Measurements from ENCODE around the gene TMEM132A. TPM values are rescaled to one million over a fixed set of nuclear protein-coding genes. Genes with fewer than 3 reads are reported as not detected.

The TMEM132A gene
- polyA plus RNA-seq, 1 experiment: 17.9 TPM

DNA sequence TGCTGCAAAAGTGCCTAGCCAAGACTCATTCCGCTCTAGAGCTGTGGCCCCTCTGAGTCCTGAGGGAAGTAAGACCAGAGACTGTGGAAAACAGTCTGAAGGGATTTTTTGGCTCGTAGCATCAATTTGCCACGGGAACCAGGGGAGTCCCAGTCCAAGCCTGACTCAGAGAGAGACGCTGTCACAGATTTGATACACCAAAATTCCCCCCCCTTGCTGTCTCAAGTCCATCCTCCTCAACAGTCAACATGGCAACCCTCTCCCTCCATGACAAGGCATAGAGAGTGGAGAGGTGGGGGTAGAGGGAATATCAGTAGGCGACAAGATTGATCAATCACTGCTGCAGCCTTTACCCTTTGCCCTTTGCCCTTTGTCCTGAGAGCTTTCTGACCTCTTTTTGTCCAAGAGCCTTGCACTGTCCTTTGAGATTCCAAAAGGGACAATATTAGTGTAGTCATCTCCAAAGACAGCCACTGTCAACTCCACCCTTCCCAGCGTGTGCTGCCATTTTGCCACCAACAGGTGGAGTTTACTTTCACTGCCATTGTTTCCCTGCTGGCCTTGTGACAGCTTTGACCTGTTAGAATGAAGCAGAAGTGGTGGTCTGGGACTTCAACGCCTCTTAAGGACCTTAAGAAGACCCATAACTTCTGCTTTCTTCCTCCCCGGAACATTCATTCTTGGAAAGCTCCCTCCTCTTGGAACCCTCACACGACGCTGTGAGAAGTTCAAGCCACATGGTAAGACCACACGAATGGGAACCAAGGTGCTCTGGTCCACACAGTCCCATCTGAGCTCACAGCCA, 20.4 kb downstream of the TMEM132A start:
- DNase-seq (ENCODE audit: low read depth): no peak
- ChIA-PET CTCF (interaction anchor here (1.2 kb wide), 1 partner anchor 113 kb away, joined by 3 read pairs; no protein-coding TSS in a partner anchor), POLR2A (no interaction called here)
- Histone ChIP-seq H3K27me3 (ENCODE audit: control insufficient read depth, insufficient read depth, low read length) (no peaks in the 10 kb centered on the region), H3K36me3 (ENCODE audit: control insufficient read depth, insufficient read depth, low read length) (peaks cover 10% of the 10 kb centered on the region; the same call in 1 of the 2 replicates), H3K4me3 (ENCODE audit: low read depth, low read length) (no peak overlapping the region)
- TF ChIP-seq, protein P1, sequence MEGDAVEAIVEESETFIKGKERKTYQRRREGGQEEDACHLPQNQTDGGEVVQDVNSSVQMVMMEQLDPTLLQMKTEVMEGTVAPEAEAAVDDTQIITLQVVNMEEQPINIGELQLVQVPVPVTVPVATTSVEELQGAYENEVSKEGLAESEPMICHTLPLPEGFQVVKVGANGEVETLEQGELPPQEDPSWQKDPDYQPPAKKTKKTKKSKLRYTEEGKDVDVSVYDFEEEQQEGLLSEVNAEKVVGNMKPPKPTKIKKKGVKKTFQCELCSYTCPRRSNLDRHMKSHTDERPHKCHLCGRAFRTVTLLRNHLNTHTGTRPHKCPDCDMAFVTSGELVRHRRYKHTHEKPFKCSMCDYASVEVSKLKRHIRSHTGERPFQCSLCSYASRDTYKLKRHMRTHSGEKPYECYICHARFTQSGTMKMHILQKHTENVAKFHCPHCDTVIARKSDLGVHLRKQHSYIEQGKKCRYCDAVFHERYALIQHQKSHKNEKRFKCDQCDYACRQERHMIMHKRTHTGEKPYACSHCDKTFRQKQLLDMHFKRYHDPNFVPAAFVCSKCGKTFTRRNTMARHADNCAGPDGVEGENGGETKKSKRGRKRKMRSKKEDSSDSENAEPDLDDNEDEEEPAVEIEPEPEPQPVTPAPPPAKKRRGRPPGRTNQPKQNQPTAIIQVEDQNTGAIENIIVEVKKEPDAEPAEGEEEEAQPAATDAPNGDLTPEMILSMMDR (IDR thresholded peaks at IDR 0.05; ENCODE audit: insufficient read depth, low read depth, low read length): peak; percentile 25; the same call in 1 of the 2 replicates

GRCh38 chr11:60945295-60945667, 21.0 kb downstream of the TMEM132A start:
- TF ChIP-seq, protein P1 (IDR thresholded peaks at IDR 0.05; ENCODE audit: insufficient read depth, low read depth, low read length): no peak
- ChIA-PET POLR2A (interaction anchor here (0.5 kb wide), 1 partner anchor 17 kb away, joined by 4 read pairs; no protein-coding TSS in a partner anchor), CTCF (interaction anchor here (1.2 kb wide), 1 partner anchor 114 kb away, joined by 3 read pairs; no protein-coding TSS in a partner anchor)
- peaks cover 1% of the 10 kb centered on the region; the same call in 1 of the 2 replicates for H3K27me3 ChIP-seq (ENCODE audit: control insufficient read depth, insufficient read depth, low read length)
- no peak overlapping the region for H3K4me3 ChIP-seq (ENCODE audit: low read depth, low read length)
- peaks cover 10% of the 10 kb centered on the region; the same call in 1 of the 2 replicates for H3K36me3 ChIP-seq (ENCODE audit: control insufficient read depth, insufficient read depth, low read length)
- no peak for DNase-seq (ENCODE audit: low read depth)

GRCh38 chr11:60946601-60947264, 22.5 kb downstream of the TMEM132A start:
- ChIA-PET CTCF (no interaction called here), POLR2A (no interaction called here)
- Histone ChIP-seq H3K36me3 (ENCODE audit: control insufficient read depth, insufficient read depth, low read length) (peaks cover 7% of the 10 kb centered on the region; the same call in 1 of the 2 replicates), H3K4me3 (ENCODE audit: low read depth, low read length) (no peak overlapping the region), H3K27me3 (ENCODE audit: control insufficient read depth, insufficient read depth, low read length) (peaks cover 1% of the 10 kb centered on the region; the same call in 1 of the 2 replicates)
- TF ChIP-seq, protein P1 (IDR thresholded peaks at IDR 0.05; ENCODE audit: insufficient read depth, low read depth, low read length): no peak
- DNase-seq (ENCODE audit: low read depth): no peak

- CTCF ChIA-PET: interaction anchor here (0.8 to 1.9 kb wide), 3 partner anchors 24 to 117 kb away, joined by 3 to 5 read pairs (median 4); partner anchors contain the start of gene CD6
- TF ChIP-seq, protein P1 (IDR thresholded peaks at IDR 0.05; ENCODE audit: insufficient read depth, low read depth, low read length): no peak
- Histone ChIP-seq H3K4me3 (ENCODE audit: low read depth, low read length) (no peak overlapping the region), H3K36me3 (ENCODE audit: control insufficient read depth, insufficient read depth, low read length) (peaks cover 3% of the 10 kb centered on the region; the same call in 1 of the 2 replicates), H3K27me3 (ENCODE audit: control insufficient read depth, insufficient read depth, low read length) (peaks cover 1% of the 10 kb centered on the region; the same call in 1 of the 2 replicates)
- no peak for DNase-seq (ENCODE audit: low read depth)
- POLR2A ChIA-PET: no interaction called here
Measured at GRCh38 chr11:60947700-60948099, 23.4 kb downstream of the TMEM132A start.

- TF ChIP-seq, protein P1 (IDR thresholded peaks at IDR 0.05; ENCODE audit: insufficient read depth, low read depth, low read length): no peak
- DNase-seq (ENCODE audit: low read depth): no peak
- H3K27me3 ChIP-seq (ENCODE audit: control insufficient read depth, insufficient read depth, low read length): peaks cover 1% of the 10 kb centered on the region; the same call in 1 of the 2 replicates
- no peak overlapping the region for H3K4me3 ChIP-seq (ENCODE audit: low read depth, low read length)
- H3K36me3 ChIP-seq (ENCODE audit: control insufficient read depth, insufficient read depth, low read length): peaks cover 3% of the 10 kb centered on the region; the same call in 1 of the 2 replicates
- ChIA-PET POLR2A (no interaction called here), CTCF (interaction anchor here (0.8 to 1.9 kb wide), 3 partner anchors 23 to 117 kb away, joined by 3 to 5 read pairs (median 4); partner anchors contain the start of gene CD6)
Measured at GRCh38 chr11:60948250-60948649, 24.0 kb downstream of the TMEM132A start.
